ENCODE data around the gene DGKQ.

Gene DGKQ

DNA sequence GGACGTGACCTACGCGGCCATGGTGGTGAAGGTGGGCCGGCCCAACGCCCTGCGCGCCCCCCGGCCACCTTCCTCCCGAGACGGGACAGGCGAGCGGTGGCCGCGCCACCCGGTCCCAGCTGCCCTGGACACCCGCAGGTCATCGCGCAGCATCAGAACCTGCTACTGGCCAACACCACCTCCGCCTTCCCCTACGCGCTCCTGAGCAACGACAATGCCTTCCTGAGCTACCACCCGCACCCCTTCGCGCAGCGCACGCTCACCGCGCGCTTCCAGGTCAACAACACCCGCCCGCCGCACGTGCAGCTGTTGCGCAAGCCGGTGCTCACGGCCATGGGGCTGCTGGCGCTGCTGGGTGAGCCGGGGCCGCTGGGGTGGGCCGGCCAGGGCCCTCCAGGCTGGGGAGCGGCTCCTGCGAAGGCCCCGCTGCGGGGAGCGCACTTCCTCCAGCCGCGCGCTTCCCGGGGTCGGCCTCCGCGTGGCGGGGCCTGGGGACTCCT lies 28.8 kb upstream of the DGKQ start:
- Histone ChIP-seq H4K20me1 (ENCODE audit: insufficient read depth, low read length) (no peaks in the 10 kb centered on the region), H3K4me1 (ENCODE audit: low read length) (no peaks in the 10 kb centered on the region), H2AFZ (ENCODE audit: low read length) (no peak overlapping the region), H3K79me2 (ENCODE audit: low read length) (no peaks in the 10 kb centered on the region), H3K27ac (ENCODE audit: low read length) (no peak overlapping the region), H3K4me3 (ENCODE audit: low read length) (no peak overlapping the region), H3K9me3 (replicated peaks; ENCODE audit: insufficient read depth, low read length) (no peaks in the 10 kb centered on the region), H3K9me2 (replicated peaks; ENCODE audit: insufficient read depth, low read length) (no peaks in the 10 kb centered on the region), H3K4me2 (ENCODE audit: low read depth, low read length) (no peak overlapping the region), H3K36me3 (replicated peaks; ENCODE audit: insufficient read depth, low read length) (no peaks in the 10 kb centered on the region), H3K27me3 (replicated peaks; ENCODE audit: insufficient read depth, low read length) (no peaks in the 10 kb centered on the region), H3K9ac (ENCODE audit: low read length) (no peak overlapping the region), H3F3A (ENCODE audit: insufficient read depth, low read length) (no peaks in the 10 kb centered on the region)
- TF ChIP-seq EZH2 (optimal IDR thresholded peaks at IDR 0.05; ENCODE audit: low read depth, low read length): no peak
- TF ChIP-seq, protein P1, sequence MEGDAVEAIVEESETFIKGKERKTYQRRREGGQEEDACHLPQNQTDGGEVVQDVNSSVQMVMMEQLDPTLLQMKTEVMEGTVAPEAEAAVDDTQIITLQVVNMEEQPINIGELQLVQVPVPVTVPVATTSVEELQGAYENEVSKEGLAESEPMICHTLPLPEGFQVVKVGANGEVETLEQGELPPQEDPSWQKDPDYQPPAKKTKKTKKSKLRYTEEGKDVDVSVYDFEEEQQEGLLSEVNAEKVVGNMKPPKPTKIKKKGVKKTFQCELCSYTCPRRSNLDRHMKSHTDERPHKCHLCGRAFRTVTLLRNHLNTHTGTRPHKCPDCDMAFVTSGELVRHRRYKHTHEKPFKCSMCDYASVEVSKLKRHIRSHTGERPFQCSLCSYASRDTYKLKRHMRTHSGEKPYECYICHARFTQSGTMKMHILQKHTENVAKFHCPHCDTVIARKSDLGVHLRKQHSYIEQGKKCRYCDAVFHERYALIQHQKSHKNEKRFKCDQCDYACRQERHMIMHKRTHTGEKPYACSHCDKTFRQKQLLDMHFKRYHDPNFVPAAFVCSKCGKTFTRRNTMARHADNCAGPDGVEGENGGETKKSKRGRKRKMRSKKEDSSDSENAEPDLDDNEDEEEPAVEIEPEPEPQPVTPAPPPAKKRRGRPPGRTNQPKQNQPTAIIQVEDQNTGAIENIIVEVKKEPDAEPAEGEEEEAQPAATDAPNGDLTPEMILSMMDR (IDR thresholded peaks at IDR 0.05; ENCODE audit: low read length): no peak
- no peak for TF ChIP-seq EZH2phosphoT487 (IDR thresholded peaks at IDR 0.05; ENCODE audit: low read length)
- no peak for DNase-seq

DNA sequence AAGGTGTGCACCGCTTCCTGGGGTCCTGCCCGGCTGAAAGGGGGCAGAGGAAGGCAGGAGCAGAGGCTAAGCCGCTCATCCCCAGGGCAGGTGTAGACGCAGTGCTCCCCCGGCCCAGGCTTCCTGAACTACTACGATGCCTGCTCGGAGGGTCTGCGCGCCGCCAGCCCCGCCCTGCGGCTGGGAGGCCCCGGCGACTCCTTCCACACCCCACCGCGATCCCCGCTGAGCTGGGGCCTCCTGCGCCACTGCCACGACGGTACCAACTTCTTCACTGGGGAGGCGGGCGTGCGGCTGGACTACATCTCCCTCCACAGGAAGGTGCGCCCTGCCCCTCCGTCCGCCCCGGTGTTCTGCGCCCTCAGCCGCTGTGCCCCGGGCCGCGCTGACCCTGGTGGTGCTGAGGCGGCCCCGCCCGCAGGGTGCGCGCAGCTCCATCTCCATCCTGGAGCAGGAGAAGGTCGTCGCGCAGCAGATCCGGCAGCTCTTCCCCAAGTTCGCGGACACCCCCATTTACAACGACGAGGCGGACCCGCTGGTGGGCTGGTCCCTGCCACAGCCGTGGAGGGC lies 28.3 kb upstream of the DGKQ start:
- no peaks in the 10 kb centered on the region for H3K27me3 ChIP-seq (replicated peaks; ENCODE audit: insufficient read depth, low read length)
- H3K9ac ChIP-seq (ENCODE audit: low read length): no peak overlapping the region
- H3K79me2 ChIP-seq (ENCODE audit: low read length): no peaks in the 10 kb centered on the region
- TF ChIP-seq EZH2 (optimal IDR thresholded peaks at IDR 0.05; ENCODE audit: low read depth, low read length) (no peak), EZH2phosphoT487 (IDR thresholded peaks at IDR 0.05; ENCODE audit: low read length) (no peak)
- TF ChIP-seq, protein P1 (IDR thresholded peaks at IDR 0.05; ENCODE audit: low read length): no peak
- no peaks in the 10 kb centered on the region for H3K9me2 ChIP-seq (replicated peaks; ENCODE audit: insufficient read depth, low read length)
- no peak overlapping the region for H3K27ac ChIP-seq (ENCODE audit: low read length)
- H3K4me1 ChIP-seq (ENCODE audit: low read length): no peaks in the 10 kb centered on the region
- no peaks in the 10 kb centered on the region for H3K9me3 ChIP-seq (replicated peaks; ENCODE audit: insufficient read depth, low read length)
- H3K4me2 ChIP-seq (ENCODE audit: low read depth, low read length): no peak overlapping the region
- no peaks in the 10 kb centered on the region for H4K20me1 ChIP-seq (ENCODE audit: insufficient read depth, low read length)
- H3K4me3 ChIP-seq (ENCODE audit: low read length): no peak overlapping the region
- H3K36me3 ChIP-seq (replicated peaks; ENCODE audit: insufficient read depth, low read length): no peaks in the 10 kb centered on the region
- DNase-seq: no peak
- H3F3A ChIP-seq (ENCODE audit: insufficient read depth, low read length): no peaks in the 10 kb centered on the region
- no peak overlapping the region for H2AFZ ChIP-seq (ENCODE audit: low read length)

DNA sequence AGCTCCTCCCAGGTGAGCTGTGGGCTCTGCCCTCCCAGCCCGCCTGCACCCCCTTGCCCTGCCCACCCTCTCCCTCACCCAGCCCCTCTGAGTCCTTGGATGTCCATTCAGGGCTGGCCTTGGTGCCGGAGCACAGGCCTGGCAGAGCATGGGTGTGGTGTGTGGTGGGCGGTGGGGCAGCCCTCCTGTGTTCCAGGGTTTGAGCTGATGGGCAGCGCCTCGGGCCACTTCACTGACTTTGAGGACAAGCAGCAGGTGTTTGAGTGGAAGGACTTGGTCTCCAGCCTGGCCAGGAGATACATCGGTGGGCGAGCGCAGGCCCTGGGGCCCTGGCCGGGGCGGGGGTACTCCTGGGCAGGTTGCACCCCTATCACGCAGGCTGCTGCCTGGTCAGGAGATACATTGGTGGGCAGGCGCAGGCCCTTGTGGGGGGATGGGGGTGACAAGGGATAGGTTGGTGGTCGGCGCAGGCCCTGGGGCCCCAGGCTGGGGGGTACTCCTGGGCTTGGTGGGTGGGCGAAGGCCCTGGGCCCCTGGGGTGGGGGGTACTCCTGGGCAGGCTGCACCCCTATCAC lies 27.4 kb upstream of the DGKQ start:
- Histone ChIP-seq H4K20me1 (ENCODE audit: insufficient read depth, low read length) (no peaks in the 10 kb centered on the region), H3K4me1 (ENCODE audit: low read length) (no peaks in the 10 kb centered on the region), H3K79me2 (ENCODE audit: low read length) (no peaks in the 10 kb centered on the region), H3K27me3 (replicated peaks; ENCODE audit: insufficient read depth, low read length) (no peaks in the 10 kb centered on the region), H3K27ac (ENCODE audit: low read length) (no peak overlapping the region), H3K9me3 (replicated peaks; ENCODE audit: insufficient read depth, low read length) (no peaks in the 10 kb centered on the region), H2AFZ (ENCODE audit: low read length) (no peak overlapping the region), H3K9ac (ENCODE audit: low read length) (no peak overlapping the region), H3K4me2 (ENCODE audit: low read depth, low read length) (no peak overlapping the region), H3K36me3 (replicated peaks; ENCODE audit: insufficient read depth, low read length) (no peaks in the 10 kb centered on the region), H3F3A (ENCODE audit: insufficient read depth, low read length) (no peaks in the 10 kb centered on the region), H3K4me3 (ENCODE audit: low read length) (no peak overlapping the region), H3K9me2 (replicated peaks; ENCODE audit: insufficient read depth, low read length) (no peaks in the 10 kb centered on the region)
- DNase-seq: no peak
- TF ChIP-seq EZH2 (optimal IDR thresholded peaks at IDR 0.05; ENCODE audit: low read depth, low read length): no peak
- TF ChIP-seq, protein P1 (IDR thresholded peaks at IDR 0.05; ENCODE audit: low read length): no peak
- no peak for TF ChIP-seq EZH2phosphoT487 (IDR thresholded peaks at IDR 0.05; ENCODE audit: low read length)
